Fibroblast of skin of right biceps (primary cell): ENCODE data around the gene MYLK4.
A peak's percentile ranks its signal among the peaks of the same experiment; 100 is the strongest.

Experiments
- DNase-seq: peaks from one replicate; pipeline ENCODE4 v3.0.0-alpha.2; 2013

The MYLK4 gene

GRCh38 chr6:2731281-2731909 is 19.3 kb downstream of the MYLK4 start:
- no peak for DNase-seq

DNA sequence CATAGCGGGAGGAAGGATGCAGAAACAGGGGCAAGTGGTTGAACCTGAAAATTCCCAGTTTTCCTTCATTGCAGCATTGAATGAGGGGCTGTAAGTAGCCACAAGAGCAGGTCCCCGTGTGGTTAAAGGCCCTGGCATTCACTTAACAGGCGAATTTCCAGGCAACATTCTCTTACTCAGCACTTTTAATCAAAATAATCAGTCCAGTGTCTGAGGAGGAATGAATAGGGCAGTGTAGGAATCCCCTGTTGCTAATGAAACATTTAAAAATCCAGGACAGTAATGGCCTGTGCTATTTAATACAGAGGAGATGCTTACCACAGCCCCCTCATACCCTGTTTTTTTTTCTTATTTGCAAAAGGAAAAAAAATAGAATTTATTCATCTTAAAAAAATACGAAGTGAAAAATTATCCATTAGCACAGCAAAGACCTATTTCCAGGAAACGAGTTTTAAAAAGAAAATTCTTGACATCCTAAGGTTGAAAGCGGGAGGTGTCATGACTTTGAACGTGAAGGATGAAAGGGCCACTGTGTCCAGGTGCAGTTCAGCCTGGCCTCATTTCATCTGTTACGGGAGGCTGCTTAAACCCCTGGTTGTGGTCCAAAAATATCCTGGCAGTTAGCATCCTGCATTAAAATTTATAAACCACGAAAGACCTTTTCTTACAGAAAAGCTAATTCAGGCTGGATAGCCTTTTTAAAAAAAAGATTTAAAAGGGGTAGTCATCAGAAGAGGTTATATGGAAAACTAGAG is 20.2 kb downstream of the MYLK4 start:
- DNase-seq, result no peak

- DNase-seq, result no peak
Measured at GRCh38 chr6:2729921-2730320, 20.8 kb downstream of the MYLK4 start.

DNA sequence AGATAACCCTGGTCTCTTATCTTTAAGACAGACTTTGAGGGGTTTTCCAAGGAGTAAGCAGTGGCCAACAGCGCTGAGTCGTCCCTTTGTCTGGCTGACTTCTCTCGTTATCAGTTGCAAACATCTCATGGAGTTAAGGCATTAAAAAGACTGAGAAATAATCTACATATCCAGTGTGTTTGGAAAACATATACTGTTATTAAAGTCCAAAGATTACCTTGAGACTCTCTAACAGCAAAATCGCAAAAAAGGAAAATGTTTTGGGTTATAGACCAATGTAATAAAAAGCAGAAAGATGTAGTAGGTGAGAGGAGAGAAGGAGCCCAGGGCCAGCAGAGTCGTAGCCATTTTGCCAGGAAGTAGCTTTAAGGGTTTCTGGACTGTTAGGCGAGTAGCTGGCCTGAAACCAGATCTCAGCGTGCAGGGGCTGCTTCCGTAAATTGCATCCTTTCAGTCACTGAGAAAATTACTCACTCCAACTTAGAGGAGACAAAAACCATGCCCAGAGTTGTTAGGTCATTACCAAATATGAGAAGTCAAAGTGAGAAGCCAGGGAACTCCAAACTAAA is 24.6 kb downstream of the MYLK4 start:
- DNase-seq, result peak; percentile 75

DNA sequence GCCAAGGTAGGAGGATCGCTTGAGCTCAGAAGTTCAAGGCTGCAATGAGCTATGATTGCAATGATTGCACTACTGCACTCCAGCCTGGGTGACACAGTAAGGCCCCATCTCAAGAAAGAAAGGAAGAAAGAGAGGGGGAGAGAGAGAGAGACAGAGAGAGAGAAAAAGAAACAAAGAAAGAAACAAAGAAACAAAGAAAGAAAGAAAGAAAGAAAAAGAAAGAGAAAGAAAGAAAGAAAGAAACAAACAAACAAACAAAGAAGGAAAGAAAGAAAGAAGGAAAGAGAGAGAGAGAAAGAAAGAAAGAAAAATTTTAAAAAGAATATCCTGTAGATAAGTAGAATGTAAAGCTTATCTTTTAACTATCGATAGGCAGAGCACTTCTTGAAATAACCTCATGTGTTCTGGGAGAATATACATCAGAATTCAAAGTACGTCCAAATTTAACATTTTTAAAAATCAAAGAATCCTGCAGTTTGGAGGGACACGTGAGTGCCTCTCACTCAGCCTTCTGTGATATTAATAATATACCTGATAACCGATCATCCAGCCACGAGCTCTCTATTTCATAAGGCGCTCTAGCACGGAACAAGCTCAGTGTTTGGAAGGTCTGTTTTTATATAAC is 25.2 kb downstream of the MYLK4 start:
- DNase-seq, result no peak

- DNase-seq, result no peak
Measured at GRCh38 chr6:2721219-2721618, 29.5 kb downstream of the MYLK4 start.

DNA sequence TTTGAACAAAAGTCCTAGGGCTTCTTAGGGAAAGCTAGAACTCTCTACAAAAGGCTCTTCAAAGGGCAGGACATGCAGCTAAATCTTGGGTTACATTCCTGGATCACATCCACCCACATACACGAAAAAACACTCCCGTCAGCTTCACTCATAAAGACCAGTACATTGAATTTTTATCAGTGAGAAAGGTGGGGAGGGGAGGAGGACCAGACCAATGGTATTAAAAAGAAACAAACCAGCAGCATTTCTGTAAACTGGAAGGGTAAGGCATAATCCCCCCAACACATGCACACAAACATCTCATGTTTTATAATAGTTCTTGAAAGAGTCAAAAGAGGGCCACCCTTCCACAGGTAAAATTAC is 31.6 kb downstream of the MYLK4 start:
- DNase-seq, result no peak

GRCh38 chr6:2718334-2719092 is 32.2 kb downstream of the MYLK4 start:
- no peak for DNase-seq

GRCh38 chr6:2716936-2717700 is 33.6 kb downstream of the MYLK4 start:
- no peak for DNase-seq

DNA sequence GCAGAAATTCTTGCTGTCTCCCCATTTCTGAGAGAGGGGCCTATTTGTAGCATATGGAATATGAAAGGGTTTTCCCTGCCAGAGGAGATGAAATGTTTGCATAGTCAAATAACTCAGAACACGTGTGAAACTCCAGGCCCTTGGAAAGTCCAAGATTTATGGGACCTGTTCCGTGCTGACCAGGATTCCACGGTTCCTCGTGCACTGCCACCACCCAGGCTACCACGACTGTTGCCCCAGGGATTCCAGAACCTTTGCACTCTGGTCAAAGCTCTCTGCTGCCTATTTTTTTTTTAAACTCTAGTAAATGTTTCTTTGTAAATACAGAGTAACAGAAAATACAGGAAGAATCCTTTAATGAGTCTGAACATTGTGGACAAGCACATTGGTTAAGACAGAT is 35.0 kb downstream of the MYLK4 start:
- DNase-seq, result no peak

- DNase-seq, result peak; percentile 94
Measured at GRCh38 chr6:2714111-2714895, 36.4 kb downstream of the MYLK4 start.

DNA sequence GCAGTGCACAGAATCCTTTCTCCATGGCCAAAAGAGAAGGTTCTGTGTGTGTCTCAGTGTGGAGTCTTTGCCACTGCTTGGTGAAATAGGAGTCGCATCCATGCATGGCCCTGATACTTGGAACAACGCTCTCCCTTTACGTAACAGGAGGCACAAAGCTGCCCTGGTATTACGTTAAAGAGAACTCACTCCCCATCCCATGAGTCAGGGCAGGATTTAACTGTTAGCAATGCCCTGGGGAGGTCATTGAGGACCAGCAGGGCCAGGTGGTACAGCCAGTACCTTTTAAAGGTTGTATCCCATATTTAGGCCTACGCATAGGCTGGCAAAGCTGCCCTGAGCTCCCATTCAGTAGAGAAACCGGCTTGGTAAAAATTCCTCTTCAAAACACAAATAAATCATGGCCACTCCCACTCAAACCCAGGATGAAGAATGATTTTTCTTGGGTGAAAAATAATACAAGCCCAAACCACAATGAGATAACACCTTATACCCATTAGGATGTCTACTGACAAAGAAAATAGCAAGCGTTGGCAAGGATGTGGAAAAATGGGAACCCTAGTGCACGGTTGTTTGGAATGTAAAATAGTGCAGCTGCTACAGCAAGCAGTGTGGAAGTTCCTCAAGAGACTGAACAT is 37.1 kb downstream of the MYLK4 start:
- no peak for DNase-seq

DNA sequence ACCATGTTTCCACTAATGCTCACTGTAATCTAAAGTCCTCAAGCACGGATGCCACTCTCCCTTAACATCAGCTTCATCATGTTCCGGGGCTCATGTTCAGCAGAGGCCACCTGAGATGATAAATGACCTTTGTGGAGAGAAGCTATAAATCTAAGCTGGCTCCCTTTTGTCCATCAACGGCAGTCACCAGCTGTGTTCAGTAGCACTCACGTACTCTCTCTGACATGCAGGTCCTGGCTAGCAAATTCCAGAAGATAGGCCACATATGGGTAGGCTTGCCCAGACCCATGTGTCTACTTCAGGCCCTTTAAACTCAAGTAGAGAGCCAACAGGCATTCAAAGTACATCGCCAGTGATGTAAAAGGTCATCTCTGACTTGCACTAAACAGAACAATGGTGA is 38.6 kb downstream of the MYLK4 start:
- no peak for DNase-seq

GRCh38 chr6:2710412-2710811 is 40.3 kb downstream of the MYLK4 start:
- no peak for DNase-seq

DNA sequence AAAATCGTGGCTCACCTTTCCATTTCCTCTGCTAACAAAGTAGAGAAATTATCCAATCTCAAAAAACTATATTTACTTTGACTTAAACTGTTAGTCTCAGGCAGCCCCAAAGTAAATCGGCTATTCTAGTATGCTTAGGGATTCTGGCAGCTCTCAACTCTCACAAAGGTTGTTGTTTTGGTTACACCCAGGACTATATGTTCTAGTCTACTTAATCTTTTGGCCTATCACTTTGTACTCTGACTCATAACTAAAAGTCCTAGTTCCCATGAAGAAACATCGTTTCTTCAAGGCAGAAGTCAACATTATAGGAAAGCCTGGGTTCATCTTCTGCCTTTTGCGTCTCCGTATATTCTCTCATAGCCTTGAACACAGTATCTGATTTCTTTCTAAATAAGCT is 42.3 kb downstream of the MYLK4 start:
- no peak for DNase-seq

GRCh38 chr6:2706558-2706957 is 44.2 kb downstream of the MYLK4 start:
- DNase-seq, result no peak

DNA sequence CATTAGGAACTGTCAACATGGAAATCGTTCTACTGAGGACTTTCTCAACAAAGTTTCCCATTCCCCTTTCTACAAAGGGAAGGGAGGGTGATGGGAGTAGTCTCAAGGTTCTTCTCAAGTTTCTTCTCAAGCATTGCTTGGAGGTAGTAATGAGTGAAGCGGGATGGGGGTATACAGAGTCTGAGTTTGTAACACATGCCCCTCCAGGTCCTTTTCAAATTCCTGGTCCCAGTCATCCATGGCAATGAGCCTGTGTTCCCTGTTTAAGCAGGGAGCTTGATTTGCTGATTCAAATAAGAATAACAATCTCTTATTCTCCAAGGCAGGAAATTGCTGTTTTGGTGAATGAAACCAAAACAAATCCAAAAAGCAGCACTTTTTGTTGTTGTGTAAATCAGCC is 45.5 kb downstream of the MYLK4 start:
- no peak for DNase-seq

- DNase-seq, result no peak
Measured at GRCh38 chr6:2697291-2697690, 53.4 kb downstream of the MYLK4 start.

DNA sequence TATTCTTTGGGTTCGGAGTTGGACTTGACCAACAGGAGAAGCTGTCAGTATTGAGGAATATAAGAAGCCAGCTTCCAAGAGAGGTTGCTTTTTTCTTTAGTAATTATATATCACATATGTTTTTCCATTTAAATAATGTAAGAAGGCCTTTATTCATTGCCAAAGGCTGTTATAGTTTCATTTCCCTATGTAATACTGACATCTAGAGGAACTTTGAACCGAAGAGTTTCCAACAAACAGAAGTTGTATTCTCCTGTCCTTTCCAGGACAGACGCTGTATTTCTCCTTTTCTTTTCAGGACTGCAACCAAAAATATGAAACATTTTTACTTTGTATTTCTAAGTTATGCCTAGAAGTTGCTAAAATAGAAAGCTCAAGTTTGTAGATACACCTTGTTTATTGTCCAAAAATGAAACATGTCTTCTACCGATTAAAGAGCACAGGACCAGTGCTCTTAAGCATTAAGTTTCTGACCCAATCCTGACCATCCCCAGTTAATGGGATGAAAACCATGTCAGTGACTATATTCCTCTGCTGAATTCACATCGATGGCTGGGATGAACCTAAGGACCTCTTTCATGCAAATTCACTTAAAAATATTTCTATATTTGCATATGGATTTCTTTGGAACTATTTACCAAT is 55.1 kb downstream of the MYLK4 start:
- DNase-seq, result no peak

- DNase-seq, result no peak
Measured at GRCh38 chr6:2693231-2693630, 57.5 kb downstream of the MYLK4 start.
